Ishikawa (cell line): ENCODE data around the gene HS3ST5.

Source experiments
- CEBPB ChIP-seq: IDR thresholded peaks from 2 replicates; pipeline ENCODE4 v1.6.1; 2012
- CREB1 ChIP-seq: IDR thresholded peaks from 2 replicates; pipeline ENCODE4 v1.6.1; 2012; ENCODE audit warnings: low read depth
- EGR1 ChIP-seq: IDR thresholded peaks from 2 replicates; pipeline ENCODE4 v1.6.1; 2012
- EP300 ChIP-seq: IDR thresholded peaks from 2 replicates; pipeline ENCODE4 v1.6.1; 2012; ENCODE audit warnings: borderline replicate concordance
- FOXM1 ChIP-seq: IDR thresholded peaks from 2 replicates; pipeline ENCODE4 v1.6.1; 2012; ENCODE audit warnings: low read depth, borderline replicate concordance
- NFIC ChIP-seq: IDR thresholded peaks from 2 replicates; pipeline ENCODE4 v1.6.1; 2012
- RAD21 ChIP-seq: IDR thresholded peaks from 2 replicates; pipeline ENCODE4 v1.6.1; 2012; ENCODE audit warnings: low read depth
- TAF1 ChIP-seq: IDR thresholded peaks from 2 replicates; pipeline ENCODE4 v1.6.1; 2012; ENCODE audit warnings: low read depth, mild to moderate bottlenecking
- TCF12 ChIP-seq: IDR thresholded peaks from 2 replicates; pipeline ENCODE4 v1.6.1; 2012; ENCODE audit warnings: low read depth
- TEAD4 ChIP-seq: IDR thresholded peaks from 2 replicates; pipeline ENCODE4 v1.6.1; 2012
- YY1 ChIP-seq: IDR thresholded peaks from 2 replicates; pipeline ENCODE4 v1.6.1; 2012; ENCODE audit warnings: low read depth
- ZBTB7A ChIP-seq: IDR thresholded peaks from 2 replicates; pipeline ENCODE4 v1.6.1; 2012; ENCODE audit warnings: low read depth
- TF ChIP-seq, protein P1 (sequence below): IDR thresholded peaks from 2 replicates; pipeline ENCODE4 v1.6.1; 2012
- TF ChIP-seq, protein P2 (sequence below): IDR thresholded peaks from 2 replicates; pipeline ENCODE4 v1.6.1; 2012
- TF ChIP-seq, protein P3 (sequence below): IDR thresholded peaks from 2 replicates; pipeline ENCODE4 v1.6.1; 2012; ENCODE audit warnings: low read depth, mild to moderate bottlenecking

HS3ST5 gene

DNA sequence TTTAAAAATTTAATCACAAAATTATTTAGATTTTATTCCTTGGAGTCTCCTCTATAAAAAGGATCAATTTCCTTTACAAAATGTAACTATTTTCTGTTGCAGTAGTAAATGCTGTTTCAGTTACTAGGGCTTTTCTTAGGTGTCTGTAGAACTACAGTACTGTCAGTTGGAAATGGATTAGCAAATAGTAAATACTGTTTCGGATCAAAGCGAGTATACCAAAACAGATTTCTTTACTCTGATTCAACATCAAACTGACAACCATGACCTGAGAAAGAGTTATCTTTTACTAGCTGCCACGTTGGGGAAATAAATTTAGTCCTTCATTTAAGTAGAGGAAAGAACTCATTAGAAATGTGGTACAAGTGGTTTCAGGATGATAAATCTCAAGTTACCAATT lies 172.5 kb downstream of the HS3ST5 start:
- TF ChIP-seq FOXM1 (no peak), TEAD4 (no peak), EGR1 (no peak), TCF12 (no peak), CREB1 (no peak), YY1 (no peak), EP300 (no peak), TAF1 (no peak), CEBPB (no peak), NFIC (no peak), ZBTB7A (no peak), RAD21 (no peak)
- TF ChIP-seq, protein P1, sequence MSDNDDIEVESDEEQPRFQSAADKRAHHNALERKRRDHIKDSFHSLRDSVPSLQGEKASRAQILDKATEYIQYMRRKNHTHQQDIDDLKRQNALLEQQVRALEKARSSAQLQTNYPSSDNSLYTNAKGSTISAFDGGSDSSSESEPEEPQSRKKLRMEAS = no peak
- TF ChIP-seq, protein P2, sequence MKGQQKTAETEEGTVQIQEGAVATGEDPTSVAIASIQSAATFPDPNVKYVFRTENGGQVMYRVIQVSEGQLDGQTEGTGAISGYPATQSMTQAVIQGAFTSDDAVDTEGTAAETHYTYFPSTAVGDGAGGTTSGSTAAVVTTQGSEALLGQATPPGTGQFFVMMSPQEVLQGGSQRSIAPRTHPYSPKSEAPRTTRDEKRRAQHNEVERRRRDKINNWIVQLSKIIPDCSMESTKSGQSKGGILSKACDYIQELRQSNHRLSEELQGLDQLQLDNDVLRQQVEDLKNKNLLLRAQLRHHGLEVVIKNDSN = no peak
- TF ChIP-seq, protein P3, sequence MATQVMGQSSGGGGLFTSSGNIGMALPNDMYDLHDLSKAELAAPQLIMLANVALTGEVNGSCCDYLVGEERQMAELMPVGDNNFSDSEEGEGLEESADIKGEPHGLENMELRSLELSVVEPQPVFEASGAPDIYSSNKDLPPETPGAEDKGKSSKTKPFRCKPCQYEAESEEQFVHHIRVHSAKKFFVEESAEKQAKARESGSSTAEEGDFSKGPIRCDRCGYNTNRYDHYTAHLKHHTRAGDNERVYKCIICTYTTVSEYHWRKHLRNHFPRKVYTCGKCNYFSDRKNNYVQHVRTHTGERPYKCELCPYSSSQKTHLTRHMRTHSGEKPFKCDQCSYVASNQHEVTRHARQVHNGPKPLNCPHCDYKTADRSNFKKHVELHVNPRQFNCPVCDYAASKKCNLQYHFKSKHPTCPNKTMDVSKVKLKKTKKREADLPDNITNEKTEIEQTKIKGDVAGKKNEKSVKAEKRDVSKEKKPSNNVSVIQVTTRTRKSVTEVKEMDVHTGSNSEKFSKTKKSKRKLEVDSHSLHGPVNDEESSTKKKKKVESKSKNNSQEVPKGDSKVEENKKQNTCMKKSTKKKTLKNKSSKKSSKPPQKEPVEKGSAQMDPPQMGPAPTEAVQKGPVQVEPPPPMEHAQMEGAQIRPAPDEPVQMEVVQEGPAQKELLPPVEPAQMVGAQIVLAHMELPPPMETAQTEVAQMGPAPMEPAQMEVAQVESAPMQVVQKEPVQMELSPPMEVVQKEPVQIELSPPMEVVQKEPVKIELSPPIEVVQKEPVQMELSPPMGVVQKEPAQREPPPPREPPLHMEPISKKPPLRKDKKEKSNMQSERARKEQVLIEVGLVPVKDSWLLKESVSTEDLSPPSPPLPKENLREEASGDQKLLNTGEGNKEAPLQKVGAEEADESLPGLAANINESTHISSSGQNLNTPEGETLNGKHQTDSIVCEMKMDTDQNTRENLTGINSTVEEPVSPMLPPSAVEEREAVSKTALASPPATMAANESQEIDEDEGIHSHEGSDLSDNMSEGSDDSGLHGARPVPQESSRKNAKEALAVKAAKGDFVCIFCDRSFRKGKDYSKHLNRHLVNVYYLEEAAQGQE = no peak

DNA sequence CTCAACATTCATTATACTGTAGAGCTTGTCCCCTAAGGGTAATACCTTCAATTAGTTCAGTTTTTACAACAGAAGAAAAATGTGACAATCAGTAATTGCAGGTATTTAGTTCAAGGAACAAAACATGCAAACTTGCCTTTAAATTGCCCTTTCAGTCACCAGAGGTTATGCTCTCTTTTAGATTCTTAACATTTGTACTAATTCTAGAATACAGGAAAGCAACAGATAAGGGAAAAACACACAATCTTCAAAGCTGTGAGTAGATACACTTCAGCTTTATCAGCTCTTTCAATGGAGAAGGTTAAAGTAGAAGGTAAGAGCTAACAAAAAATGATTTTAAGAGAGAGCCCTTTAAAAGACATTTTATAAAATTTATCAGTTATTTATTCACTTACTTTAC lies 173.1 kb downstream of the HS3ST5 start:
- TF ChIP-seq TAF1 = no peak
- TF ChIP-seq, protein P3 = no peak
- no peak for TF ChIP-seq NFIC
- TF ChIP-seq, protein P1 = no peak
- TF ChIP-seq EP300 = no peak
- TF ChIP-seq ZBTB7A = no peak
- TF ChIP-seq FOXM1 = no peak
- TF ChIP-seq CEBPB = no peak
- no peak for TF ChIP-seq YY1
- TF ChIP-seq TCF12 = no peak
- no peak for TF ChIP-seq RAD21
- TF ChIP-seq TEAD4 = no peak
- TF ChIP-seq, protein P2 = no peak
- no peak for TF ChIP-seq CREB1
- no peak for TF ChIP-seq EGR1

DNA sequence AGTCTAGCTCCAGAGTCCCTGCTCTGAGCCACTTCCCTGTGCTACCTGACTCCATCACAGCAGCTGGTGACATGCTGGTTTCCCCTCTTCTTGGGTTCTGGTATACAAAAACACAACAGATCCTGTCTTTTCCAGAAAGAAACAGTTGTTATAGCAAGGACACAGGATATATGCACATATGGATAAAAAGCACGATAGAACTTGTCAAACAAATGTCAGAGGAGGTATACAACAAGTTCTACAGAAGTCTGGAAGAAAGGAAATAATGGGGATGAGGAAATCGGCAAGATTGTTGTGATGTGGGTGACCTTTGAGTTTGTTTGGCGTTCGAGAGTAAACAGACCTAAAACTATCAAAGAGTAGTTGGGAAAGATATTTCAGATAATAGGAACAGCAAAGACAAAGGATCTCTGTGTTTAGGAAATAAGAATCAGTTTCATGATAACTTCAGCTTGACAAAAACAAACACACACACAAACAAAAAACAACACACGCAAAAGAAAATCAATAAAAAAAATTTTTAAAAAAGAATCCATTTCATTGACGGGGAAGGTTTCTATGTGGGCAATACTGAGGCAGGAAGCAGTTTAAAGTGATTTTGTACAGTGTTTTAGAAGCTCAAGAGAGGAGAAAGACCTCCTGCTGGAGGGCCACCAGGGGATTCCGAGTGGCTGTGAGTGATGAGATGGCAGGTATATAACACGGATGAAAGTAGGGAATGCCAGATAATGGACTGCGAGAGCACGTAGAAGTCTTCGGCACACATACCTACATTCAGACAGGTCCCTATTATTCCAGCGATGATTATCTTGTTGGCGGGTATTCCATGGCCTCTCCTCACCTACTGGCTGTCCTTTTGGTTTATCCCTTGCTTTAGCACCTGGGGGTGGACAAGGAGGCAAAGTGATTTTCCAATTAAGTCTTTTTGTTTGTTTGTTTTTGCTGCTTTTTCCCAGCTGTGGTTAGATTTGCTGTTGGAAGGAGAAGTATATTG lies 174.9 kb downstream of the HS3ST5 start:
- TF ChIP-seq RAD21 (no peak), TEAD4 (no peak), TAF1 (no peak), CEBPB (no peak)

DNA sequence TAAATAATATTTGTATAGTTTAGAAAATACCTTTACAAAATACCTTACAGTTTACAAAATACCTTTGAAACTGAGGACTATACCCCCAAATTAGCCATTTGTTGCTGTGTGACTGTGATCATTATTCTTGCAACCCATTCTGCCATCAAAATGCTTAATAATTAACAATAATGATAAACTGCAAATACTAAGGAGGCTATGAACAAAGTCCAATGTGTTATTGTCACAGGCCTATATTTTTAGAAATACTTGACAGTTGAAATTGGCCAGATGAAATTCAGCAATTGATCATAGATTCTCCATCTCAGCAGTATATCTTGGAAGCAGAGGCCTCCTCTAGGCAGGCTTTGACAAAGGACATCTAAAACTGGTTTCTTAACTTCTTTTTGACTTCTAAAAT lies 178.6 kb downstream of the HS3ST5 start:
- TF ChIP-seq EP300 (no peak), NFIC (no peak), TCF12 (no peak), TEAD4 (no peak), EGR1 (no peak), YY1 (no peak), RAD21 (no peak), TAF1 (no peak), ZBTB7A (no peak), CREB1 (no peak)
- TF ChIP-seq, protein P2 = no peak
- TF ChIP-seq, protein P3 = no peak
